RKO (cell line): ENCODE measurements around the gene TUBGCP5.
"Not testable (repeated sequence)": the region's sequence is repeated elsewhere in the genome, so short reads cannot be mapped to it uniquely, and the experiment has no call there.

Experiments
- DNase-seq: peaks from one replicate; pipeline ENCODE4 v3.0.0-alpha.2; 2016; ENCODE audit warnings: low spot score

Gene TUBGCP5

DNA sequence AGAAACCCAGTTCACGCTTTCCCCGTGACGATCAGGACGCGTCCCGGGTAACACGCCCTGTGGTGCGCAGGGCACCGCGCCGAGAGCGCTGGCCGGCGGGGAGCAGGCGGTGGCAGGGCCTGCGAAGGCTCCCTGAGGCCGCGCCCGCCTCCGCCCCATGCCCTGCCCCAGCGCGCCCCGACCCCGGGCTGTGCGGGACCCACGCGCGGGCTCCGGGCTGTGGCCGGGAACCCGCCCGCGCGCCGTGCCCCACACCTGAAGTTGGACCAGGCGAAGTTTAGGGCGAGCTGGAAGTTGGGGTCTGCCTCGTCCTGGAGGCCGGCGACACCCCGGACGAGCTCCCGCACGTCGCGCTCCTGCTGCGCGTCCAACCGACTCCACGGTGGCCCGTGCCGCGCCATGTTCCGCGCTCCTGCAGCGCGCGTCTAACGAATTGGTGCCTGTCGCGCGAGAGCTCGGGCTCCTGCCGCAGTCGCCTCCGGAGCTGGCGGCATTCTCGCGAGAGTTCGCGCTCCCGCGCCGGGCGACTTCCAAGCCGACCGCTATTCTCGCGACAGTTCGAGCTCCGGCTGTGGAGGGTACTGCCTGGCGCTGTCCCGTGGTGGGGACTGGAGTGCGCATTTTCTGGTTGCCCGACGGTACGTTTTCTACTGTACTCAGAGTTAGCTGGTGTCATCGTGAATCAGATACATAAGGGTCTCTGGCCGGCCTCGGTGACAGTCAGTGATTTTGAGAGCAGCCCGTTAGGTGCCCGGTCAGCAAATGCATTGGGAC, at the start of gene TUBGCP5:
TUBGCP5 (minus strand) TSS at position 427 of the 774 bp plus-strand sequence; CDS start at position 401, 26 bp downstream.
- peak; percentile 98 for DNase-seq

DNA sequence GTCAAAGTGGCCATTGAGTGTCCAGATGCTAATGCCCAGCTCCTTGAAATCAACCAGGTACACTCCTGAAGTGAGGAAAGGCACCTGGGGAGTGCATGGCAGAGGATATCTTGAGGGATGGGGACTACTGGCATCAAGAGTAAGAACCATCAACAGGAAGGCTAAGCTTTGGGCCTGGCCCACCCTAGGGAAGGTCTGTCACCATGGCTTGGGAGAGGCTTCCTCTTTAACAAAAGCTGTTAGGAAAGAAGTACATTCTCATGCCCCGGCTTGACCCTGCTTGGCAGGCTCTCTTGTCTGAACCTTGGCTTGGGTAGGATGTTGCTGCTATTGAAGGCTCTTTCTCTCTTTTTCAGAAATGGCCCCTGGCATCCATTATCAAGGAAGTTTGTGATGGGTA, 43.7 kb upstream of the TUBGCP5 start:
- no peak for DNase-seq

DNA sequence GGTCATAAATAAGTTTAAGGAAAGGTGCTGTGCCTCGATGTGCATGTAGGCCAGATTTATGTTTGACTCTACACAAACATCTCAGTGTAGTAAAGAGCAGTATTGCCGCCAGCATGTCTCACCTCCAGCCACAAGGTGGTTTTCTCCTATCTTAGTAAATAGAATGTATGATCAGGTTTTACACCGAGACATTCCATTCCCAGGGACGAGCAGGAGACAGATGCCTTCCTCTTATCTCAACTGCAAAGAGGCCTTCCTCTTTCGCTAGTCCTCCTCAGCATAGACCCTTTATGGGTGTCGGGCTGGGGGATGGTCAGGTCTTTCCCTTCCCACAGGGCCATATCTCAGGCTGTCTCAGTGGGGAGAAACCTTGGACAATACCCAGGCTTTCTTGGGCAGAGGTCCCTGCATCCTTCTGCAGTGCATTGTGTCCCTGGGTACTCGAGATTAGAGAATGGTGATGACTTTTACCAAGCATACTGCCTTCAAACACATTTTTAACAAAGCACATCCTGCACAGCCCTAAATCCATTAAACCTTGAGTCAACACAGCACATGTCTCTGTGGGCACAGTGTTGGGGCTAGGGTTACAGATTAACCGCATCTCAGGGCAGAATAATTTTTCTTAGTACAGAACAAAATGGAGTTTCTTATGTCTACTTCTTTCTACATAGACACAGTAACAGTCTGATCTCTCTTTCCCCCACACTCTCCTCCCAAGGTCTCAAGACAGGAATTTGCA, 42.8 kb upstream of the TUBGCP5 start:
- DNase-seq, result not testable (repeated sequence)

DNA sequence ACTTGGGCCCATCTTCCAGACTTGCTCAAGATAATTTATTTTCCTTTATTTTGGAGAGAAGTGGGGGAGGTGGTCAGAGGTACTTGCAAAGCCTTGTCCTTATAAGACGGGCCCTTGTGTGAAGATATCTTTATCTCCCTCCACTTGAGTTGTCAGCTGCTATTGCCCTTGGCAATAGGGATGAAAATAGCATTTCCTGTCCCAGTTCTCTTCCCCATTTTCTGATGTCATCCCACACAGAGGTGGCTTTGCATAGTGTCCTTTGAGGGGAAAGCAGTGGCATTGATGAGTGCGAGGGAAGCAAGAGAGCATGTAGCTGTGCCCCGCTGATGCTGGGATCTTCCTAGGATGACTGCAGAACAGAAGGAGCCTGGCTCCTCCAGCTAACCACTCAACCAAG, 41.9 kb upstream of the TUBGCP5 start:
- no peak for DNase-seq

DNA sequence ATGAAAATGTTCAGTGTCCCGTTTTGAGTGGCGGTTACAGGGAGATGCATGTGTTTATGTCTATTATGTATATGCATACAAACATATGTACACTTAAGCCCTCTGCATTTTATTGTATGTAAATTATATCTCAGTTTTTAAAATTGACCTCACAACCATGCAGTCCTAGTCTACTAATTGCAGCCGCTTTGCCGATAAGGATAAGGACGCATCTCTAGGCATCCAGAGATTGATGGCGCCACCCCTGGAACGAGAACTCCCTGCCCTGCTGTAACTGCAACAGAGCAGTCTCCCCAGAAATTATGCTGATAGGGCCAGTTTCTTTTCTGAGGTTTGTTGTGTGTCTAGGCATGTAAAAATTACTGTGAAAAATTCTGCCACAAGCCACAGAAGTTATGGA, 40.4 kb upstream of the TUBGCP5 start:
- DNase-seq, result no peak

DNA sequence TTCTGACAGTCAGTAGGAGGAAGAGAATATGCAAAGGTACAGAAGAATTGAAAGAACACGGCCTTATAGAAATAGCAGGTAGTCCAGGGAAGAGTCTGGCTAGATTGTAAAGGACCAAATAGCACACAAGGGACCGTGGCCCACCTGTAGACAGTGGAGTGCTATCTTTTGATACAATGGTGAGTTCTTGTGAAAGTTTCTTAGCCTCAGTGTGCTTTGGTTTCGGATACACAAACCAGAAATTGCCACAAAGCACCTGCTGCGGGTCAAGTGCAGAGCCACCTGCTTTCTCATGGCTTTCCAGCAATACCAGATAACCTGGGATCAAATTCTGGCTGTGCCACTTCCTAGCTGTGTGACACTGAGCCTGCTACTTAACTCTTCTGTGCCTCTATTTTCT, 36.6 kb upstream of the TUBGCP5 start:
- no peak for DNase-seq

DNA sequence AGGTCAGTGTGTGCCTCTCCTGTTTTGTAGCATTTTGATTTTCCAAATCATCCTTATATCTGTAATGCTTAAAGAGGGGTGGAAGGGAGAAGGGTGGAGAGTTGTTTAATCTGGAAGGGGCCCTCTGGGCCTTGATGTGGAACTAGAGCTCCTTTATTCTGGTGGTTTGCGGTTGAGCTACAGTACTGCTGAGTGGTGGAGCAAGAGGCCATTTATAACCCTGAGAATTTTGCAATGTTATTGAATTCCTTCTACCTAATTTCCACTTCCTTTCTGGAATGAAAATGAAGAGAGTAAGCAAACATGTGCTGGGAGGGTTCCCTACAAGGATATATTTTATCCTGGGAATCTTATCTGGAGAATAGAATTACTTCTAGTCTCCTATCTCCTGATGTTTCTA, 35.3 kb upstream of the TUBGCP5 start:
- no peak for DNase-seq

DNA sequence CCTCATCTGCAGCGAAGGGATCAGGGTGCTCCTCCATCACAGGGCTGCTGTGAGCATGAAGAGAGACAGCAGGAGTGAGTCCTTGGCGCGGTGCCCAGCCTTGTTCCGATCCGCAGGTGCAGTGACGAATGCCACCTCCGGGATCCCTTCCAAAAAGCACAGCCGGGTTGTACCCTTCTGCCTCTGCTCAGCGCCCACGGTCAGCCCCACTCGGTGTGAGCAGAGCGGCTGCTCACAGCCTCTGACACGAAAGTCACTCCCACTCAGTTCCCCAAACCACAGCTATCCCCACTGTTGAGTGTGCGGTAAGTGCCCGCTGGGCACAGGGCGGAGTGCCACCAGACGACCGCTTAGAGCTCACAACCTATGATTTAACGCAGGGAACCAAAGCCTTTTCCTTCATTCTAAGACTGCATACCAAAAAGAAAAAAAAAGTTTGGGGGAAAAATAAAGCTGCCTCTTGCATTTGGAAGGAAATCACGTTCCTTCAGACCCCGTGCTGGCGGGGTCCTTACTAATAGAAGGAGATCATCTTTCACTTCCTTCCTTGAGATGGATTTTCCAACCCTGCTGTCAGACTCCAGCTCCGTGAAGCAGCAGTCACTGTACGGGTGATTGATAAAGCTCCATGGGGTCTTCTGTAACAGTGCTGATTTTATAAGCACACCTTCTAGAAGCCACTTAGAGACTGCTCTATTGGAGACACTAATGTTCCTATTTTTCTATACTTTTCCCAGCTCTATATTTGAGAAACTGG, 34.7 kb upstream of the TUBGCP5 start:
- DNase-seq, result no peak

DNA sequence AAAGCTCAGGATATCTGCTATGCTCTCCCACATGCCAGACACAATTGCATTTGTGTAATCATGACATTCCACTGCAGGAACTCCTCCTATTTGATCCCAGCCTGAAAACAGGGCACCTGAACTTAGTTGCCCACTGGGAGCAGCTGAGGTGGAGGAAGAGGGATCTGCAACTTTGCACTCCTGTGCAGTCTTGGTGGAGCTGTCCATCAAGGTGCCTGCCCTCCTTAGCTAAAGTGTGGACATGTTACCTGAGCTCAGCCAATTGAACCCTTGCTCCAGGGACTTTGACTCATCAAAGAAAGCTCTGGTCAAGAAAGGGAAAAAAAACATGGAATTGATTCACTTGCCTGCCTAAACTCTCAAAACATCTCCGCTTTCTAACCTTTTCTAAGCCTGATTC, 33.3 kb upstream of the TUBGCP5 start:
- no peak for DNase-seq

DNA sequence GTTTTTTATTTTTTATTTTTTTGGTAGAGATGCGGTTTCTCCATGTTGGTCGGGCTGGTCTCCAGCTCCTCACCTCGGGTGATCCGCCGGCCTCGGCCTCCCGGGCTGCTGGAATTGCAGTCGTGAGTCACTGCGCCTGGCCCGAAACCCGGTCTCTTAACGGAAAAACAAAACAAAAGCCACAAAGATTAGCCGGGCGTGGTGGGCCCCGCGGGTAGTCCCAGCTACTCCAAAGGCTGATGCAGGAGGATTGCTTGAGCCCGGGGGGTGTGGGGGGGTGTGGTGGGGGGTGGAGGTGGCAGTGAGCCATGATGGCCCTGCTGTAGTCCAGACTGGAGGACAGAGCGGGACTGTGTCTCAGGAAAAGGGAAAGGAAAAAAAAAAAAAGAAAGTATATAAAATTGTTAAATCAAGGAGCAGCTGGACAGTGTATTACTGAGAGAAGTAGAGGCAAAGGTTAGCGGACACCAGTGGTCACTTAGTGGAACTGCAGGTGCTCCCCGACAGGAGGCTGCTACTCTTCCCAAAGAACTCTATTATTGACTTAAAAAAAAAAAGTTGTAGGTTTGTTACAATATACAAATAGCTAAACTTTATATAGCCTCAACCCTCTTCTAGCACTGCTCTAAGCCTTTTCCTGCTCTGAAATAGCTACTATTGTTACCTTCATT, 30.3 kb upstream of the TUBGCP5 start:
- DNase-seq, result peak; percentile 55

DNA sequence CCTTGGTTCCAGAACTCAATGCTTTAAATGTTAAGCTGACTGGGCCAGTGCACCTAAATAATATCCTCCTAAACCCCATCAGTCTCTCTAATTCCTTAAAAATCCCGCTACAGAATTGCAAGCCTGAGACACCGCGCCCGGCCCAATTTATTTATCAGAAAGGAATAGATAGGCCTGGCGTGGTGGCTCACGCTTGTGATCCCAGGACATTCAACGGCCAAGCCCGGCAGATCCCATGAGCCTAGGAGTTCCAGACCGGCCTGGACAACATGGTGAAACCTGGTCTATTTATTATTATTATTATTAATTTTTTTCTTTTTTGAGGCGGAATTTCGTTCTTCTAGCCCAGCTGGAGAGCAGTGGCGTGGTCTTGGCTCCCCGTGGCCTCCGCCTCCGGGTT, 28.0 kb upstream of the TUBGCP5 start:
- DNase-seq, result no peak

DNA sequence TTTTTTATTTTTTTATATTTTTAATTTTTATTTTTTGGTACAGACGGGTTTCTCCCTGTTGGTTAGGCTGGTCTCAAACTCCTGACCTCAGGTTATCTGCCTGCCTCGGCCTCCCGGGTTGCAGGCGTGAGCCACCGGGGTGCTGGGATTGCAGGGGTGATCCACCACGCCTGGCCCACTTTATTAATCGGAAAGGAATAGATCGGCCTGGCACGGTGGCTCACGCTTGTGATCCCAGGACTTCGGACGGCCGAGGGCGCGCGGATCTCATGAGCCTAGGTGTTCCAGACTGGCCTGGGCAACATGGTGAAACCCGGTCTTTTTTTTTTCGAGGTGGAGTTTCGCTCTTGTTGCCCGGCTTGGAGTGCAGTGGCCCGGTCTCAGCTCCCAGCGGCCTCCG, 26.5 kb upstream of the TUBGCP5 start:
- DNase-seq, result no peak

DNA sequence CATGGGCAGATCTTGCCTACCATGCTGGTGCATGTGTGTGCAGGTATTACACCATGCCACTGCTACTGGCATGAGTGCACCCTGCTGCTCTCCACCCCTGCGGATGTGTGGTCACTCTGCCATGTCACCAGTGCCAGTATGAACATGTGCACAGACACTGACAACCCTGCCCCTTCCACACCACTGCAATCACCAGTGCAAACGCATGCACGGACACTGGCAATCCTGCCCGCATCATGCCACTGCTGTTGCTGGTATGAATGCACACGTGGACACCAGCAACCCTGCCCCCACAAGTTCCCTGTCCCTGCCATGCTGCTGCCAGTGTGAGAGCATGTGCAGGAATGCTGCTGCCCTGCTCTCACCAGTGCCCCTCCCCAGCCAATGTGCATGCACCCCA, 24.8 kb upstream of the TUBGCP5 start:
- DNase-seq, result no peak

DNA sequence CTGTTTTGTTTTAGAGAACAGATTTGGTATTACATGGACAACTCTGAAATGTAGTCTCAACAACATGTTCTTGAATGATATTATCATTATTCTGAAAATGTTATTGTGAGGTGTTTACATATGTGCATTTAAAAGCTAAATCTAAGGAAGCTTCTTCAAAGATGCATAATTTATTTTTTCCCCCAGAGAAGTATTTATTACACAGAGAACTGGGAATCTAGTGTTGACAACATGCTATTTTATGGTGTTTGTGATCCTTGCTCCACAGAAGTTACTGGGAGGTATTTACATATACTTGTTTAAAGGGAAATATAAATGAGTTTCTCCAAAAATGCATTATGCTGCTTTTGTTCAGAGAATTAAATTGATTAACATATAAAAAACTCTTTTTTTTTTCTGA, 18.3 kb upstream of the TUBGCP5 start:
- no peak for DNase-seq

DNA sequence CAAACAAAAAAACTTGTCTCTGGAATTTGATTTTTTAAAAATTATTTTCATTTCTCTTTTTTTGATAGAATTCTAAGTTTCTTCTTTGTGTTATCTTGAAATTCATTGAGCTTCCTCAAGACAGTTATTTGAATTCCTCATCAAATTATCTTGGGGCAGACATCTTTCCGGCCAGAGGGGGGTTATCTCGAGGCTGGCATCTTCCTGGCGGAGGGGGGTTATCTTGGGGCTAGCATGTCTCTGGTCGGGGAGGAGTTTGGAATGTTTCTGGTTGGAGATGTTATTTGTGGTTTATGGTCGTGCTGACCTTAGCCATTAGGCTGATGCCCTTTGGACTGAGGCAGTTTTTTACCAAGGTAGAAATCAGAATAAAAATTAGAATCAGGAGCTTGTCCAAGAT, 15.9 kb upstream of the TUBGCP5 start:
- DNase-seq, result no peak

DNA sequence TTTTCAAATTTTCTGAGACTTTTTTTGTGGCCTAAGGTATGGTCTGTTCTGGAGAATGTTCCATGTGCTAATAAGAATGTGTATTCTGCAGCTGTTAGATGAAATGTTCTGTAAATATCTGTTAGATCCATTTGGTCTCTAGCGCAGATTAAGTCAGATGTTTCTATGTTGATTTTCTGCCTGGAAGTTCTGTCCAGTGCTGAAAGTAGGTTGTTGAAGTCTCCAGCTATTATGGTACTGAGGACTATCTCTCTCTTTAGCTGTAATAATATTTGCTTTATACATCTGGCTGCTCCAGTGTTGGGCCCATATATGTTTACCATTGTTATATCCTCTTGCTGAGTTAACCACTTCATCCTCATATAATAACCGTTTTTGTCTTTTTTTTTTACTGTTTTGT, 13.2 kb upstream of the TUBGCP5 start:
- DNase-seq, result no peak

DNA sequence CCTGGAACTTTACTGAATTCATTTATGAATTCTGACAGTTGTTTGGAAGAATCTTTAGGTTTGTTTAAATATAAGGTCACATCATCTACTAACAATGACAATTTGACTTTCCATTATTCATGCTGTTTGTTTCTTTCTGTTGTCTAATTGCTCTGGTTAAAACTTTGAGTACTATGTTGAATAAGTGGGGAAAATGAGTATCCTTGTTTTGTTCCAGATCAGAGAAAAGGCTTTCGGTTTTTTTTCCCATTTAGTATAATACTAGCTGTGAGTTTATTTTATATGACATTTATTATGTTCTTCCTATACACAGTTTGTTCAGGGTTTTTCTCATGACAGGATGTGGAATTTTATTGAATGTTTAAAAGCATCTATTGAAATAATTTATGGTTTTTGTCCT, 11.3 kb upstream of the TUBGCP5 start:
- DNase-seq, result no peak

DNA sequence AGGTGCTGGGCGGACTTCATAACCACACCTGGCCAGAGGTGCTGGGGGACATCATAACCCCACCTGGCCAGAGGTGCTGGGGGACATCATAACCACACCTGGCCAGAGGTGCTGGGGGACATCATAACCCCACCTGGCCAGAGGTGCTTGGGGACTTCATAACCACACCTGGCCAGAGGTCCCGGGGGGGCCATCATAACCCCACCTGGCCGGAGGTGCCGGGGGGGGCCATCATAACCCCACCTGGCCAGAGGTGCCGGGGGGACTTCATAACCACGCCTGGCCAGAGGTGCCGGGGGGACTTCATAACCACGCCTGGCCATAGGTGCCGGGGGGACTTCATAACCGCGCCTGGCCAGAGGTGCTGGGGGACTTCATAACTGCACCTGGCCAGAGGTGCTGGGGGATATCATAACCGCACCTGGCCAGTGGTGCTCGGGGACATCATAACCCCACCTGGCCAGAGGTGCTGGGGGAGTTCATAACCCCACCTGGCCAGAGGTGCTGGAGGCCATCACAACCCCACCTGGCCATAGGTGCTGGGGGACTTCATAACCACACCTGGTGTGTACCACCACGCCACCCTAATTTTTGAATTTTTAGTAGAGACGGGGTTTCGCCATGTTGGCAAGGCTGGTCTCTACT, 10.7 kb upstream of the TUBGCP5 start:
- DNase-seq, result no peak

DNA sequence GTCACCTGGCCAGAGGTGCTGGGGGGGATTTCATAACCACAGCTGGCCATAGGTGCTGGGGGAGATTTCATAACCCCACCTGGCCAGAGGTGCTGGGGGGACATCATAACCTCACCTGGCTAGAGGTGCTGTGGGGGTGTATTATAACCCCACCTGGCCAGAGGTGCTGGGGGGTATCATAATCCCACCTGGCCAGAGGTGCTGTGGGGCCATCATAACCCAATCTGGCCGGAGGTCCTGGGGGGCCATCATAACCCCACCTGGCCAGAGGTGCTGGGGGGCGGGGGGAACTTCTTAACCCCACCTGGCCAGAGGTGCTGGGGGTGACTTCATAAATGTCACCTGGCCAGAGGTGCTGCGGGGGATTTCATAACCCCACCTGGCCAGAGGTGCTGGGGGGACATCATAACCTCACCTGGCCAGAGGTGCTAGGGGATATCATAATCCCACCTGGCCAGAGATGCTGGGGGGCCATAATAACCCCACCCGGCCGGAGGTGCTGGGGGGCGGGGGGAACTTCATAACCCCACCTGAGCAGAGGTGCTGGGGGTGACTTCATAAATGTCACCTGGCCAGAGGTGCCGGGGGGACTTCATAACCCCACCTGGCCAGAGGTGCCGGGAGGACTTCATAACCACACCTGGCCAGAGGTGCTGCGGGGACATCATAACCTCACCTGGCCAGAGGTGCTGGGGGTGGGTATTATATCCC, 9.4 kb upstream of the TUBGCP5 start:
- not testable (repeated sequence) for DNase-seq

DNA sequence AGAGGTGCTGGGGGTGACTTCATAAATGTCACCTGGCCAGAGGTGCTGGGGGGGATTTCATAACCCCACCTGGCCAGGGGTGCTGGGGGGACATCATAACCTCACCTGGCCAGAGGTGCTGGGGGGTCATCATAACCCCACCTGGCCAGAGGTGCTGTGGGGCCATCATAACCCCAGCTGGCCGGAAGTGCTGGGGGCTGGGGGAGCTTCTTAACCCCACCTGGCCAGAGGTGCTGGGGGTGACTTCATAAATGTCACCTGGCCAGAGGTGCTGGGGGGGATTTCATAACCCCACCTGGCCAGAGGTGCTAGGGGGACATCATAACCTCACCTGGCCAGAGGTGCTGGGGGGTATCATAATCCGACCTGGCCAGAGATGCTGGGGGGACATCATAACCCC, 4.6 kb upstream of the TUBGCP5 start:
- DNase-seq, result not testable (repeated sequence)

DNA sequence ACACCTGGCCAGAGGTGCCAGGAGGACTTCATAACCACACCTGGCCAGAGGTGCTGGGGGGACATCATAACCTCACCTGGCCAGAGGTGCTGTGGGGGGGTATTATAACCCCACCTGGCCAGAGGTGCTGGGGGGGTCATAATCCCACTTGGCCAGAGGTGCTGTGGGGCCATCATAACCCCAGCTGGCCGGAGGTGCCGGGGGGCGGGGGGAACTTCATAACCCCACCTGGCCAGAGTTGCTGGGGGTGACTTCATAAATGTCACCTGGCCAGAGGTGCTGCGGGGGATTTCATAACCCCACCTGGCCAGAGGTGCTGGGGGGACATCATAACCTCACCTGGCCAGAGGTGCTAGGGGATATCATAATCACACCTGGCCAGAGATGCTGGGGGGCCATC, 4.2 kb upstream of the TUBGCP5 start:
- not testable (repeated sequence) for DNase-seq
